BLaER1 treated with 17β-estradiol and CSF1 and Interleukin-3, amounts not matched to agents 10 nM and 100 nM (cell line): ENCODE data around the gene TGFBR3.

Source experiments
- H3K27ac ChIP-seq, 11 experiments: shearing (Covaris generic); formaldehyde crosslinking; 2 replicates each; pipeline ENCODE4 v1.8.1; 2022
- H3K27me3 ChIP-seq, 11 experiments: shearing (Covaris generic); formaldehyde crosslinking; 2 replicates each; pipeline ENCODE4 v1.8.1; 2022
- H3K36me3 ChIP-seq, 11 experiments: shearing (Covaris generic); formaldehyde crosslinking; 2 replicates each; pipeline ENCODE4 v1.8.1; 2022
- H3K4me1 ChIP-seq, 10 experiments: shearing (Covaris generic); formaldehyde crosslinking; 2 replicates each; pipeline ENCODE4 v1.8.1; 2022
- H3K4me2 ChIP-seq, 11 experiments: shearing (Covaris generic); formaldehyde crosslinking; 2 replicates each; pipeline ENCODE4 v1.8.1; 2022
- H3K4me3 ChIP-seq, 10 experiments: shearing (Covaris generic); formaldehyde crosslinking; 2 replicates each; pipeline ENCODE4 v1.8.1; 2022
- H3K9ac ChIP-seq, 11 experiments: shearing (Covaris generic); formaldehyde crosslinking; 2 replicates each; pipeline ENCODE4 v1.8.1; 2022
- H3K9me3 ChIP-seq, 11 experiments: shearing (Covaris generic); formaldehyde crosslinking; replicated peaks in 1 of 11; 2 replicates each; pipeline ENCODE4 v1.8.1; 2022
- H4K20me1 ChIP-seq, 11 experiments: shearing (Covaris generic); formaldehyde crosslinking; 2 replicates each; pipeline ENCODE4 v1.8.1; 2022
- Cebpa-rat ChIP-seq, 11 experiments: shearing (Covaris generic); IDR thresholded peaks; 2 replicates each; pipeline ENCODE4 v1.8.1; 2022

Gene TGFBR3

DNA sequence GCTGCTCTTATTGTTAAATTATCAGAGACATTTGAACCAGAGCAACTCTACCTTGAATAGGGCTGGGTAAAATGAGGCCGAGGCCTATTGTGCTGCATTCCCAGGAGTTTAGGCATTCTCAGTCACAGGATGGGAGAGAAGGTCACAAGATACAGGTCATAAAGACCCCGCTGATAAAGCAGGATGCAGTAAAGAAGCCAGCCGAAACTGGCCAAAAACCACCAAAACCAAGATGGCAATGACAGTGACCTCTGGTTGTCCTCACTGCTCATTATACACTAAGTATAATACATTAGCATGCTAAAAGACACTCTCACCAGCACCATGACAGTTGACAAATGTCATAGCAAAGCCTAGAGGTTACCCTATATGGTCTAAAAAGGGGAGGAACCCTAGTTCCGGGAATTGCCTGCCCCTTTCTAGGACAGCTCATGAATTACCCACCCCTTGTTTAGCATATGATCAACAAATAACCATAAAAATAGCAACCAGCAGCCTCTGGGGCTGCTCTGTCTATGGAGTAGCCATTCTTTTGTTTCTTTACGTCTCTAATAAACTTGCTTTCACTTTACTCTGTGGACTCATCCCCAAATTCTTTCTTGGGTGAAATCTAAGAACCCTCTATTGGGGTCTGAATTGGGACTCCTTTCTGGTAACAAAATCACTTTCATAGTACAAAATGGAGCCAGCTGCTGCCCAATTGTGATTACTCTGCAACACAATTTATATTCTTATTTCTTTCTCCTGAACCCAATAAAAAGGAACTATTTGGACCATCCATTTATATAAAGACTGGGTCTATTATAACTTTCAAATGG lies 179.6 kb downstream of the TGFBR3 start:
- Histone ChIP-seq H3K36me3 (peaks cover 0 to 36% (median 20%) of the 10 kb centered on the region in 11 experiments; a peak in 16 of 22 replicates), H3K27me3 (no peaks in the 10 kb centered on the region), H3K4me2 (no peak overlapping the region), H3K4me3 (no peak overlapping the region), H3K9me3 (peaks cover 0 to 10% (median 0%) of the 10 kb centered on the region in 11 experiments; a peak in 5 of 22 replicates), H4K20me1 (no peaks in the 10 kb centered on the region), H3K27ac (no peak overlapping the region), H3K4me1 (peaks cover 20 to 32% (median 29%) of the 10 kb centered on the region in 10 experiments), H3K9ac (no peak overlapping the region)
- no peak for TF ChIP-seq Cebpa-rat (IDR thresholded peaks at IDR 0.05)

DNA sequence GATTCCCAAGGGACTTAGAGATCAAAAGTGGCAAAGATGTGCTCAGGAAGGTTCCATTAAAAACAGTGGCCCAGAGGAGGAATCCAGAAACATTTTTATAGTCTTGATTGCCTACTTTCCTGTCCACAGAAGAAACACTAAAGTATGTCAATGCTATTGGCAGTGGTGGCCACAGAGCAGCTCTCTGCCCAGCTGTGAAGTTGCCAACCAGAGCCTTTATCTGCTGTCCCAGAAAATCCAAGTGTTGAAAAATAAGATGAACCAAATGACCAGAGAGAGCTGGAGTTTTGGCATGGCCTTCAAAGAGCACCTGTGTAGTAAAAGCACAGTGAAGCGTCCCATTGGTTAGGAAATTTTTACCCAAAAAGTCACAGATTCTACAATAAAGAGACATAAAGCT lies 181.2 kb downstream of the TGFBR3 start:
- Histone ChIP-seq H3K36me3 (peaks cover 0 to 44% (median 20%) of the 10 kb centered on the region in 11 experiments; a peak in 16 of 22 replicates), H3K27me3 (no peaks in the 10 kb centered on the region), H3K4me3 (no peak overlapping the region), H4K20me1 (no peaks in the 10 kb centered on the region), H3K9me3 (peaks cover 0 to 10% (median 0%) of the 10 kb centered on the region in 11 experiments; a peak in 5 of 22 replicates), H3K27ac (no peak overlapping the region), H3K9ac (no peak overlapping the region), H3K4me2 (0 out of 22 replicates have a peak overlapping the region, but pooled peaks of 1 of the 11 experiments have one; percentile 1), H3K4me1 (peaks cover 12 to 24% (median 20%) of the 10 kb centered on the region in 10 experiments)
- no peak for TF ChIP-seq Cebpa-rat (IDR thresholded peaks at IDR 0.05)

DNA sequence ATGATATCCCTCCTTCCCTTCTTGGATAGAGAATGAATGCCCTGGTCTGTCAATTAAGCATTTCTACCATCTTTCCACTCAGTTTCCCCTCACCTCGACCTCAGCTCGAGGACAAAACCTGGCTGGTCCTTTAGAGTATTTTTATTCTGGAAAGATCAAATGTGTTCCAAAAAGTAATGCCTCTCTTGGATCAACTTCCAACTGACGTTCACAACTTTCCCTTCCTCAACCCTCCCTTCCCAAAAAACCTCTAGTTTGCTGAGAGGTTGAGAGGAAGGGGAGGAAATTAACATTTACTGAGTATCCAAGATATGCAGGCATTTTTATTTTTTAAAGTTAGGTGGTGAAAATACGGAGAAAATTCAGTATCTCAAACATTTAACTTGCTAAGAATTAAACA lies 182.9 kb downstream of the TGFBR3 start:
- H3K36me3 ChIP-seq: peaks cover 0 to 35% (median 14%) of the 10 kb centered on the region in 11 experiments; a peak in 16 of 22 replicates
- peaks cover 0 to 10% (median 0%) of the 10 kb centered on the region in 11 experiments; a peak in 5 of 22 replicates for H3K9me3 ChIP-seq
- no peaks in the 10 kb centered on the region for H4K20me1 ChIP-seq
- no peak overlapping the region for H3K27ac ChIP-seq
- H3K4me2 ChIP-seq: no peak overlapping the region
- no peak overlapping the region for H3K9ac ChIP-seq
- H3K4me3 ChIP-seq: no peak overlapping the region
- peaks cover 7 to 17% (median 14%) of the 10 kb centered on the region in 10 experiments; a peak in 19 of 20 replicates for H3K4me1 ChIP-seq
- TF ChIP-seq Cebpa-rat (IDR thresholded peaks at IDR 0.05): no peak
- no peaks in the 10 kb centered on the region for H3K27me3 ChIP-seq

DNA sequence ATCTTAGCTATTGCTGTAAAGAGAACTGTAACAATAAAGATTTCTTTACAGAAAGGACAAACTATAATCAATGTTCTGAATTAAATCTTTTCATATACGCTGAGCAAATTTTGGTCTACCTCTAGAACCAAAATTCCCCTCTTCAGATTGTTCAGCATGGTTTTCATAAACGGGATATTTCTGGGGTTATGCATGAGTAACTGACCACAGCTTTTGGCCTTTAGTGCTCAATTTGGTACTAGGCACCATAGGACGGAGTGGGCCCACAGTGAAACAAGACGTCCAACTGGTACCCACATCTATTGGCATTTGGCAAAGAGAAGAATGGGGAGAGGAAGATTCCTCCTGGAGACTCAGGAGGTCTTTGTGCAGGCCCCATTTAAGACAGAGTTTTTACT lies 184.5 kb downstream of the TGFBR3 start:
- Histone ChIP-seq H3K9me3 (0 out of 22 replicates have a peak, but pooled peaks cover 0 to 1% (median 0%) of the 10 kb centered on the region in 11 experiments), H3K4me3 (no peak overlapping the region), H3K4me2 (peak overlapping the region in 9 of 11 experiments; percentile 20 to 57 (median 39); a peak in 17 of 22 replicates), H3K9ac (no peak overlapping the region), H4K20me1 (no peaks in the 10 kb centered on the region), H3K4me1 (peaks cover 12 to 31% (median 17%) of the 10 kb centered on the region in 10 experiments), H3K27me3 (no peaks in the 10 kb centered on the region), H3K36me3 (peaks cover 0 to 19% (median 0%) of the 10 kb centered on the region in 11 experiments; a peak in 5 of 22 replicates), H3K27ac (no peak overlapping the region)
- TF ChIP-seq Cebpa-rat (IDR thresholded peaks at IDR 0.05): no peak

DNA sequence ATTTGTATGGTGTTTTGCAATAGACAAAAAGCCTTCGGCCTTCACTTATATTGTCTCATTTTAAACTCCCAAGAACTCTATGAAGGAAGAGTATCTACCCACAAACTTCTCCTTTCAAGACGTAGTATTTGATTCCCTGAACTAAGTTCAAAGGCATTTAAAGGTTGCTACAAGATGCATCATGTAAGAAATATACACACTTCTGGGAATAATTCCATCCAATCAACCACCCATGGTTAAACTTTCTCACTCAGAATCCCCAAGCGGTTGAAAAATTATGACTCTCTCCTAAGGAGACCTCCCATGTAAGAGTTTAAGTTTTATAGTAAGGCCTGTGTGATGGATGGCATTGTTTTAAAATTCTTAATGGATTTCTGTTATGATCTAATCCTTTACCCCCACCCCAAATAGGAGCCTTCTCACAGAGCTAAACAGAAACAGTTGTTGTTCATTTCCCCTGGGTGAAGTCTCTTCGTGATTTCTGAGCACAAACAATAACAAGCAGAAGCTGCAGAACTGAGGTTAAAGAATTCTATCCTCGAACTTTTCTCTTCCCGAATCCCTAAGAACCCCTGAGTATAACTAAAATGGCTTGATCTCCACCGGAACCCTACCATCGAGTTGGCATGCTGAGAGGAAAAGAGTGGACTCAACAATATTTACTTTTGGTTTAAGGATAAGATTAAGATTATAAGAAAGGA lies 185.0 kb downstream of the TGFBR3 start:
- H3K27ac ChIP-seq: no peak overlapping the region
- H3K9ac ChIP-seq: no peak overlapping the region
- H3K9me3 ChIP-seq: no peaks in the 10 kb centered on the region
- H3K4me1 ChIP-seq: peaks cover 12 to 33% (median 17%) of the 10 kb centered on the region in 10 experiments
- peak overlapping the region in 10 of 11 experiments; percentile 8 to 57 (median 38); a peak in 15 of 22 replicates for H3K4me2 ChIP-seq
- H3K27me3 ChIP-seq: no peaks in the 10 kb centered on the region
- no peaks in the 10 kb centered on the region for H4K20me1 ChIP-seq
- TF ChIP-seq Cebpa-rat (IDR thresholded peaks at IDR 0.05): no peak
- H3K4me3 ChIP-seq: no peak overlapping the region
- H3K36me3 ChIP-seq: peaks cover 0 to 14% (median 0%) of the 10 kb centered on the region in 11 experiments; a peak in 4 of 22 replicates

DNA sequence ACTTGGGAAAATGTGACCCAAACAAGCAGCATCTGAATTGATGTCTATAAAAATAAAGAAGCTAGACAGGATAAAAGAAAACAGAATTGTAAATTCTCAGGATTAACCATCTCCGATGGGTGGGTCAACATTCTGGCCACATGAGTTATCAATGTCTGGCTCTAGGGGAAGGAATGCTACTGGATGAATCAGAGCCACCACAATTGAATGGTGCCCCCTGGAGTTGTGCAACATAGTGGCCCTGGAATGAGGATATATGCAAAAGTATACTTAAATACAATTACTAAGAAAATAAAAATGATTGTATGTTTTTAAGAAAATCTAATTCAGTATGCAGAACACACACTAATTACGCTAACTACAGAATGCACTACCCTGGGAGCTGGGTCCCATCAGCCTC lies 185.6 kb downstream of the TGFBR3 start:
- TF ChIP-seq Cebpa-rat (IDR thresholded peaks at IDR 0.05): no peak
- no peaks in the 10 kb centered on the region for H3K9me3 ChIP-seq
- H3K4me2 ChIP-seq: peak overlapping the region in 2 of 11 experiments; percentile 14 to 40; a peak in 1 of 22 replicates
- no peak overlapping the region for H3K27ac ChIP-seq
- H4K20me1 ChIP-seq: no peaks in the 10 kb centered on the region
- H3K9ac ChIP-seq: no peak overlapping the region
- no peaks in the 10 kb centered on the region for H3K27me3 ChIP-seq
- peaks cover 12 to 33% (median 17%) of the 10 kb centered on the region in 10 experiments for H3K4me1 ChIP-seq
- peaks cover 0 to 14% (median 0%) of the 10 kb centered on the region in 11 experiments; a peak in 4 of 22 replicates for H3K36me3 ChIP-seq
- no peak overlapping the region for H3K4me3 ChIP-seq

DNA sequence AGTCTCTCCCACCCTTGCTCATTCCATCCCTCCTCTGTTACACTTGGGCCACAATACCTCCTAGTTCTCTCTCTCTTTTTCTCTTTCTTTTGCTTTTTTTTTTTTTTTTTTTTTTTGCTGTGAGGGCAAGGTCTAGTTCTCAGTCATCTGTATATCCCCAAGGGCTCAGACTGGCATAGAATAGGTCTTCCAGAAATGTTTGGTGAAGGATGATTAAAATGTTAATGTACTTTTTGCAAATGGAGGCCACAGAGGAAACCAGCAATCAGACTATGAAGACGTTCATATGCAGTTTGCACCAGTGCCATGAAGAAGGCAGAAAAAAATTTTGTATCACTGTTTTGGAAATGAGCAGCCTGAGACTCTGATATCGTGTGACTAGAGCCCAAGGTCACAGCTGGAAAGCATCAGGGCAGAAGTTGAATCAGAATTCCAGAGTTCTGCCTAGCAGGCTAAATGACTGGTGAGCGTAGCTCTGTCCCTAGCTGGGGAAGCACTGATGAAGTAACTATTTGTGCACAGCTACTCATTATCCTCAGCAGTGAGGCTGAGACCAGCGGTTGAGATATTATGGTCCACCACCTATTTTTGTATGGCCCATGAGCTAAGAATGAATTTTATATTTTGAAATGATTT lies 186.5 kb downstream of the TGFBR3 start:
- Histone ChIP-seq H3K9me3 (no peaks in the 10 kb centered on the region), H3K4me2 (no peak overlapping the region), H3K36me3 (peaks cover 0 to 23% (median 0%) of the 10 kb centered on the region in 11 experiments; a peak in 4 of 22 replicates), H3K4me1 (peaks cover 12 to 36% (median 16%) of the 10 kb centered on the region in 10 experiments), H3K9ac (no peak overlapping the region), H3K27me3 (no peaks in the 10 kb centered on the region), H3K27ac (no peak overlapping the region), H4K20me1 (no peaks in the 10 kb centered on the region), H3K4me3 (no peak overlapping the region)
- no peak for TF ChIP-seq Cebpa-rat (IDR thresholded peaks at IDR 0.05)

DNA sequence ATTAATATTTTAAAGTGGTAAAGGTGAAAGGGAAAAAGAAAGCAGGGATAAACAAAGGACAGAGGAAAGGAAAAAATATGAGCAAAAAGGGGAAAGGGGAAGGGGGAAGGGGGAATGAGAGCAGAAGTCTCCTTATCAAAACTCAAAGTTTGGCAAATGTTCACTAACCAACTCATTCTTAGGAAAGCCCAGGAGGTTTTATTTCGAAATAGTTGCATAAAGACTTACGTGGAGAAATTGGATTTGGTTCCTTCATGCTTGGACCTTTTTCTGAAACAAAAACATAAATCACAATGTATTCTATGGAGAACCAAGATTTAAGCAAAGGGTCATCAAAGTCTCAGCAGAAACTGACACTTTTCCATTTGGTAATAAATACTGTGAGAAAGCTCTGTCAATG lies 188.1 kb downstream of the TGFBR3 start:
- H3K27ac ChIP-seq: no peak overlapping the region
- no peaks in the 10 kb centered on the region for H3K27me3 ChIP-seq
- H3K4me1 ChIP-seq: peaks cover 12 to 42% (median 16%) of the 10 kb centered on the region in 10 experiments
- H3K4me3 ChIP-seq: no peak overlapping the region
- TF ChIP-seq Cebpa-rat (IDR thresholded peaks at IDR 0.05): no peak
- peak overlapping the region in 5 of 11 experiments; percentile 18 to 66 (median 26); a peak in 8 of 22 replicates for H3K4me2 ChIP-seq
- H4K20me1 ChIP-seq: no peaks in the 10 kb centered on the region
- H3K9ac ChIP-seq: no peak overlapping the region
- H3K36me3 ChIP-seq: peaks cover 0 to 36% (median 3%) of the 10 kb centered on the region in 11 experiments; a peak in 5 of 22 replicates
- no peaks in the 10 kb centered on the region for H3K9me3 ChIP-seq
